Measurements from ENCODE around the gene MICAL3. TPM values are rescaled to one million over a fixed set of nuclear protein-coding genes. Genes with fewer than 3 reads are reported as not detected.

The MICAL3 gene
- total and polyA plus RNA-seq, 2 donors: 31.8 to 42.4 TPM

DNA sequence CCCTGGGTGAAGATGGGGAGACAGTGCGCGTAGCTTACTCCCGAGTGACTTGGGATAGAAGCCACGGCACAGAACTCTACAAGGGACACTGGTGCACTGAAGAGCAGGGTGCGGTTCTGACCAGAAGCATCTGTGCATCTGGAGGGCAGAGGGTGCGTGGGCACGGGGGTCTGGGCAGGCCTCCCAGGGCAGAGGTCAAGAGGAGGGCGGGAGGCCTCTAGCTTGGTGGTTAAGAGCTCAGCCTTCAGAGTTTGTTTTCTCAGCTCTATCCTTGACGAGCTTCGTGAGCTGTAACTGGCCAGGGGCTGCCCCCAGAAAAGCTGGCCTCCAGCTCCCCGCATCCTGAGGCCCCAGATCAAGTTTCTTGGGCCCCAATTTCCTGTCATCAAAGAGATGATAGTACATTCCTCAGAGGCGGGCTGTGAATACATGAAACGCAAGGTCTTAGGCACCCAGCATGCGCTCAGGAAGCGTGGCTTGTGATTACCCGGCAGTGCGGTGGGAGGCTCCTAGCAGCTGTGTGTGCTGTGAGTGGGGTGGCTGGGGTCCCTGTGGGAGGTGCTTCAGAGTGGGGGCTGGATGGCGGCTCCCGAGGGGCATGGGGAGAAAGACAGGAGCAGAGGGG is 244.1 kb downstream of the MICAL3 start:
- no peak overlapping the region for H3K27ac ChIP-seq (ENCODE audit: low read depth)
- no peak overlapping the region for H3K4me3 ChIP-seq (ENCODE audit: low read depth, low read length)
- H3K4me1 ChIP-seq (ENCODE audit: insufficient read depth): no peaks in the 10 kb centered on the region
- DNase-seq (ENCODE audit: extremely low spot score): no peak
- WGBS: 80% methylated on average over 19 of the region's 19 CpGs
- no peaks in the 10 kb centered on the region for H3K36me3 ChIP-seq (ENCODE audit: insufficient read depth)

DNA sequence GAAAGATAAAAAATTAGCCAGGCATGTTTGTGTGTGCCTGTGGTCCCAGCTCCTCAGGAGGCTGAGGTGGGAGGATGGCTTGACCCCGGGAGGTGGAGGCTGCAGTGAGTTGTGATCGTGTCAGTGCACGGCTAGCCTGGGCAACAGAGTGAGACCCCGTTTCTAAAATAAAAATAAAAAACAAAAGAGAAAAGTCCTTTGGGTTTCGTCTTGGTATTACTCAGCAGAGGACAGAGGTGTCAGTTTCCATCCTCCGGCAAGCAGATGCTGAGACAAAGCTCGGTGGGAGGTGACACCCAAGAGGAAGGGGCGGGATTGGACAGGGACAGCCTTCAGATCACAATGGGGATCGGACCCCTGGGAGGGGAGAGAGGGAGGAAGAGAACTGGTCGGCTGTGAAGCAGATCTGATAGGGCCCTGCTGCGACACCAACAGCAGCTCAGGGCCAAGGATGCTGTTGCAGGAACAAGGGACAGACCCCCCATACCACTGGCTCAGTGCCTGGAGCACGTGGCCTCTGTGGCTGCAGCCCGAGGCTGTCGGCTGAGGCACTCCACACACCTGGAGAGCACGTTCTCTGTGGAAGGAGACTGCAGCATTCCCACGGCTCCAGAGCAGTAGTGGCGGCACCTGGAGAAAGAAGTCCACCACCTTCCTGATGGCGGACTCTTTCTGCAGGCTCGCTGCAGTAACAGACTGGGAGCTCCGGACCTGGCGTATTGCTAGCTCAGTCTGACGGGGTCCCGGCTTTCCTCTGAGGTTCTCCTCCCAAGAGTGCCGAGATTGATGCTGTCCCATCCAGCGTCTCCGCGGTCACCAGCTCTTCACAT is 244.9 kb downstream of the MICAL3 start:
- H3K27ac ChIP-seq (ENCODE audit: low read depth): no peak overlapping the region
- no peaks in the 10 kb centered on the region for H3K36me3 ChIP-seq (ENCODE audit: insufficient read depth)
- WGBS: 83% methylated on average over 27 of the region's 27 CpGs
- H3K4me3 ChIP-seq (ENCODE audit: low read depth, low read length): no peak overlapping the region
- no peaks in the 10 kb centered on the region for H3K4me1 ChIP-seq (ENCODE audit: insufficient read depth)
- DNase-seq (ENCODE audit: extremely low spot score): no peak

DNA sequence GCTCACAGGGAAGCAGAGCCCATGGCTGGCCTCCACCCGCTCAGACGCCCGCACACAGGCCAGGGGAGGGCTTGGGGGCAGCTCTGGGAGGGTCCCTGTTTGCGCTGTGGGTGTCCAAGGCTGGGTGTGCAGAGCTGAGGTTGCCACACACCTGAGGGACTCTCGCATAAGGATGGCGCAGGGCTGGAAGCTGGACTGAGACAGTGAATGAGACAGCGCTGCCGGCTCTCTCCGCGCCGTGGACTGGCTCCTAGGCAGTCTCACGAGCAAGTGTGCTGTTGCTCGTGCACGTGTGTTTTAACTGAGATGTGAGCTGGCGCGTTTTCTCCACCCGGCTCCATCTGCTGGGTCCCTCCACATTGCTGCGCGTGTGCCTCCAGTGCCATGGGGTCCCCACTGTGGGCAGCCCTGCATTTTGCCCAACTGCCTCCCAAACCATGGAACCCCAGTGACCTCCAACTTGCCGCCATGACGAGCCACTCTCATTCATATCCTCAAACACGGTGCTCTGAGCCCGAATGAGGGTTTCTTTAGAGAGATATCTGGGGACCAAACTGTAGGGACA is 245.9 kb downstream of the MICAL3 start:
- no peak overlapping the region for H3K27ac ChIP-seq (ENCODE audit: low read depth)
- DNase-seq (ENCODE audit: extremely low spot score): no peak
- no peak overlapping the region for H3K4me3 ChIP-seq (ENCODE audit: low read depth, low read length)
- no peaks in the 10 kb centered on the region for H3K4me1 ChIP-seq (ENCODE audit: insufficient read depth)
- WGBS: 95% methylated on average over 23 of the region's 23 CpGs
- no peaks in the 10 kb centered on the region for H3K36me3 ChIP-seq (ENCODE audit: insufficient read depth)

DNA sequence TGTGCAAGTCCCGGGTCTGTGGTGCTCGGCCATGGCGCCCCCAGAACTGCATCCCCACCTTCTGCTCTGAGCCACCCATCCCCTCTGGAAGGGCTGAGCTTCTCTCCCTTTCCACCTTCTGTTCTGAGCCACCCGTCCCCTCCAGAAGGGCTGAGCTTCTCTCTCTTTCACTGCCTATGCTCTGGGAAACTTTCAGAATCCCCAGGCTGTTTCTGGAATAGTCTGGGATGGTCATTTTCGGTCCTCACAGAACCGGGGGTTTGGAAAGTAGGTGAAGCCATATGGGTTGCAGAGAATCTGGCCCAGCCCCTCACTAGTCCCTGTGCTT is 246.7 kb downstream of the MICAL3 start:
- WGBS: 77% methylated on average over 6 of the region's 6 CpGs
- Histone ChIP-seq H3K27ac (ENCODE audit: low read depth) (no peak overlapping the region), H3K4me3 (ENCODE audit: low read depth, low read length) (no peak overlapping the region), H3K36me3 (ENCODE audit: insufficient read depth) (no peaks in the 10 kb centered on the region), H3K4me1 (ENCODE audit: insufficient read depth) (no peaks in the 10 kb centered on the region)
- no peak for DNase-seq (ENCODE audit: extremely low spot score)

DNA sequence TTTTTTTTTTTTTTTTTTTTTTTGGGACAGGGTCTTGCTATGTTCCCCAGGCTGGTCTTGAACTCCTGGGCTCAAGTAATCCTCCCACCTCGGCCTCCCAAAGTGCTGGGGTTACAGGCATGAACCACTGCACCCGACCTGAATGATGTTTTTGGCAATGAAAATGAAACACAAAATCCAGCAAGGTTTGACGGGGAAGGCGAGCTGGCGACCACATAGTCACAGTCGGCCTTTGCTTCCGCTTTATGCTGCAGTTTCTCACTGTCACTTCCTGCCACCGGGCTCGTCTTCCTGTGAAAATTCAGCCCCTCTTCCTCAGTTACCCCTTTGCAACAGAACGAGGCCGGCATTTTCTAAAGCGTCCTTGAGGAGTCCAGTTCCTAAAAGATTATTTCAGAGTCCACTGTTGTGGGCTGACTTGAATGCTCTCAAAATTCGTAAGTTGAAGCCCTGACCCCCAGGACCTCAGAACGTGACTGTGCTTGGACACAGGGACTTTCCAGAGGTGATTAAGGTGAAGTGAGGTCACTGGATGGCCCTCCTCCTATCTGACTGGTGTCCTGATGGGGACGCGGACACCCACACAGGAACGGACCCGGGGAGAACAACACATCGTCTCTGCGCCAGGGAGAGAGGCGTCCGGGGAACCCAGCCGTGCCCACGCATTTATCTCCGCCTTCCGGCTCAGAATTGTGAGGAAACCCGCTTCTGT is 247.2 kb downstream of the MICAL3 start:
- 77% methylated on average over 27 of the region's 27 CpGs for WGBS
- Histone ChIP-seq H3K4me1 (ENCODE audit: insufficient read depth) (no peaks in the 10 kb centered on the region), H3K27ac (ENCODE audit: low read depth) (peak overlapping the region; percentile 24), H3K36me3 (ENCODE audit: insufficient read depth) (no peaks in the 10 kb centered on the region), H3K4me3 (ENCODE audit: low read depth, low read length) (no peak overlapping the region)
- DNase-seq (ENCODE audit: extremely low spot score): no peak

DNA sequence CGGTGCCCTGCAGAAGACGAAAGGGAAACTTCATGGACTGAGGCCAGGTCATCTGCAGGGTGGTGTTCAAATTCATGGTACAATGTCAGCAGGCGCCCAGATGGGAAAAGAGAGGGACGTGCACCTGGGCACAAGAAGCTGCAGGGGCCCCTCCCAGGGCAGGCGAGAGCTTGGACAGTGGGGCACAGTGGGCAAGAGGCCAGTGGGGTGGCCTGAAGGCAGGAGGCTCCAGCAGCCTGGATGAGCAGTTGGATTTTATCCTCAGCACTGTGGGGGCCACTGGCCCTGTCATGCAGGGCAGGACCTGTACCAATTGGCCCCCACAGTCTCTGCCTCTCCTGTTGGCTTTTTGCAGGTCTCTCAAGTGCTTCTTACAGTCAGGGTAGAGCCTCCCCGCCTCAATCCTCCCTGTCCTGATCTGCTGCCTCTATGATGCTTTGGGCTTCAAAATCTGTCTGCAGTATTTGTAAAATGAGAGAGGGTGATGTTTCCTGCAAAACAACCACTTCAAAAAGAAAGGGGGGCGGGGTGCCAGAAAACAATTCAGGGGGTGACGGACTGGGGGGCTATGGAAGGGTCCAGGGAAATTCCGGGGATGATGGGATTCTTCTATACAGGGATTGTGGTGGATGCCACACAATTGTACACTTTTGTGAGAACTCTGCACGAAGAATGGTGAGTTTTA is 248.4 kb downstream of the MICAL3 start:
- 88% methylated on average over 10 of the region's 10 CpGs for WGBS
- Histone ChIP-seq H3K27ac (ENCODE audit: low read depth) (no peak overlapping the region), H3K36me3 (ENCODE audit: insufficient read depth) (no peaks in the 10 kb centered on the region), H3K4me1 (ENCODE audit: insufficient read depth) (no peaks in the 10 kb centered on the region), H3K4me3 (ENCODE audit: low read depth, low read length) (no peak overlapping the region)
- DNase-seq (ENCODE audit: extremely low spot score): no peak

DNA sequence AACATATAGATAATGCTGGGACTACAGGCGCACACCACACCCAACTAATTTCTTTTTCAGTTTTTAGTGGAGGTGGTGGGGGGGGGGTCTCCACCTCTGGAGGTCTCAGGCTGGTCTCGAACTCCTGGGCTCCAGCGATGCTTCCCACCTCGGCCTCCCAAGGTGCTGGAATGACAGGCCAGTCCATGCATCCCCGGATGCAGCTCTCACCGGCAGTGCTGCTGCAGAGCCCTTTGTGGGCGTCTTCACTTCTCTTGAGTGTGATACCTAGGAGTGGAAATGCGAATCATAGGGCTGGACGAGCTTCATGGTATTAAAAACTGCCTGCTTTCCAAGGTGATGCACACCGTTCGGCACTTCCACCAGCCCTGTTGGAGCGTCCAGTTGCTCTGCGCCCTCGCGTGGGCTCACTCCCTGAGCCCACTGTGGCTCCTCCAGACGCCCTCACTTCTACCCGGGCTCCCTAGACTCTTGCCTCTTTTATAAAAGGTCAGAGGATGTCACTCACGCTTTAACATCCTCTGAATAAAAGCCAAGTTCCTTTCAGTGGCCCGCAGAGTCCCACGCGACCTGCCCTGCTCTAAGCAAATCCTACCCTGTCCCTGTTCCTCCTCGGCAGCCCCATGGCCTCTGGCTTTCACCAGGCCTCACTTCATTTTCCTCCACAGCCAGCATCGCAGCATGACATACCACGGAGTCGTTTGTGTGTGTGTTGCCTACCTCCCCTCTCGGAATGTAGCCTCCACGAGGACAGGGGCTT is 249.3 kb downstream of the MICAL3 start:
- Histone ChIP-seq H3K36me3 (ENCODE audit: insufficient read depth) (no peaks in the 10 kb centered on the region), H3K4me1 (ENCODE audit: insufficient read depth) (no peaks in the 10 kb centered on the region), H3K4me3 (ENCODE audit: low read depth, low read length) (no peak overlapping the region), H3K27ac (ENCODE audit: low read depth) (no peak overlapping the region)
- no peak for DNase-seq (ENCODE audit: extremely low spot score)
- 79% methylated on average over 27 of the region's 27 CpGs for WGBS

DNA sequence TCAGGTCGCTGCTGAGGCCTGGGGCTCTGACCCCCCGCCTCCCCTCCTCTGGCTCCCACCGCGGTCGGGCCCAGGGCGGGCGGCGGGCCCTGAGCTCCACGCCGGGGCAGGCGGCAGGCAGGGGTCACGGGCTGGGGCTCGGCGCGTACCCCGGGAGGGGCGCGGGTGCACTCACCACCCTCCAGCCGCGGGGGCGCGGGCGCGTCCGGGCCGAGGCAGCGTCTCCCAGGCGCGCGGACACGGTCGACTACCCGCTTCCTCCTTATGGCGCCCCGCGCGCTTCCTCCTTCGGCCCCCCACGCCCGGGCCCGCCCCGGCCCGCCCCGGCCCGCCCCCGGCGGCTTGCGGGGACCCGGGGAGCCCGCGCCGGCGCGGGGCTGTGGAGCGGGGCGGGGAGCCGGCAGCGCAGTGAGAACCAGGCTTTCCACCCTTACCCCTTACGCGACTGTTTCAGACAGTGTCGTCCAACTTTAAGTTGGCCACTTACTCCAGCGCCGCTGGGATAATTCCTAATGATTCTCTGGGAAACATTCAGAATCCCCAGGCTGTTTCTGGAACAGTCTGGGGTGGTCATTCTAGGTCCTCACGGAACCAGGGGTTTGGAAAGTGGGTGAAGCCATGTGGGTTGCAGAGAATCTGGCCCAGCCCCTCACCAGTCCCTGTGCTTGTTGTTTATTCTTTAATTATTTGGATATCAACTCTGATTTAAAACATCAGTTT is 250.0 kb downstream of the MICAL3 start, which contains the start of gene BID:
BID (minus strand) TSS at position 264 of the 720 bp plus-strand sequence. CDS start 24,353 bp downstream, outside the sequence.
- H3K4me3 ChIP-seq (ENCODE audit: low read depth, low read length): peak within 1 kb of the TSS; percentile 89
- no peak for DNase-seq (ENCODE audit: extremely low spot score)
- WGBS: under 1% methylated on average over 64 of the region's 64 CpGs

DNA sequence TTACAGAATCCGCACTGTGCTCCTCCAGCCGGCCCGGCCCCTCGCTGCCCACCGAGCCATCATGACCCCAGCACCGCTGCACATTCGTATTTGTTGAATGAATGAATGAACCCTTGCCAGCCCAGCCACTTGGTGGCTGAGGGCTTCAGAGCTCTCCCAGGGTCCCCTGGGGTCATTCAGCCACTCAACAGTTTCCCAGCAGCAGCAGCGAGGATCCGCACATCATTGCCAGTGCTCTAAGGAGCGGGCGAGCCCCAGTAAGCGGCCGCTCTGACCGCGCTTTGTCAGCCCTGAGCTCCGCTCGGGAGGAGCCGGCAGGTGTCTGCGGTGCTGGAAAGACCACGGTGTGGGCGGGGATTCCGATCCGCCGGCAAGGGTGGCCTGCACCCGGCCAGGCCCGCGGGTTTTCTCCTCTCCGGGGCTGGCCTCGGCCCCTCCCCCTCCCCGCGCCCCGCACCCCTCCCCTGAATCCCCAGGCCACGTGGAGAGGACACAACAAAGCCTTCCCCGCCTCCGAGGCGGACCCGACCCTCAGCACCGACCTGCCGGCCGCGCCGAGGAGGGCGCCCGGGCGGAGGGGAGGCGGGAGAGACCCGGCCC is 250.7 kb downstream of the MICAL3 start:
- WGBS: 3% methylated on average over 46 of the region's 47 CpGs
- H3K27ac ChIP-seq (ENCODE audit: low read depth): no peak overlapping the region
- H3K36me3 ChIP-seq (ENCODE audit: insufficient read depth): no peaks in the 10 kb centered on the region
- H3K4me1 ChIP-seq (ENCODE audit: insufficient read depth): no peaks in the 10 kb centered on the region
- no peak for DNase-seq (ENCODE audit: extremely low spot score)
- H3K4me3 ChIP-seq (ENCODE audit: low read depth, low read length): peak overlapping the region; percentile 89

More for the DNA sequence above, 250.0 kb downstream of the MICAL3 start, which contains the start of gene BID:
- Histone ChIP-seq H3K27ac (ENCODE audit: low read depth) (no peak within 1 kb of the TSS), H3K4me1 (ENCODE audit: insufficient read depth) (no peaks in the 10 kb centered on the region), H3K36me3 (ENCODE audit: insufficient read depth) (no peaks in the 10 kb centered on the region)

DNA sequence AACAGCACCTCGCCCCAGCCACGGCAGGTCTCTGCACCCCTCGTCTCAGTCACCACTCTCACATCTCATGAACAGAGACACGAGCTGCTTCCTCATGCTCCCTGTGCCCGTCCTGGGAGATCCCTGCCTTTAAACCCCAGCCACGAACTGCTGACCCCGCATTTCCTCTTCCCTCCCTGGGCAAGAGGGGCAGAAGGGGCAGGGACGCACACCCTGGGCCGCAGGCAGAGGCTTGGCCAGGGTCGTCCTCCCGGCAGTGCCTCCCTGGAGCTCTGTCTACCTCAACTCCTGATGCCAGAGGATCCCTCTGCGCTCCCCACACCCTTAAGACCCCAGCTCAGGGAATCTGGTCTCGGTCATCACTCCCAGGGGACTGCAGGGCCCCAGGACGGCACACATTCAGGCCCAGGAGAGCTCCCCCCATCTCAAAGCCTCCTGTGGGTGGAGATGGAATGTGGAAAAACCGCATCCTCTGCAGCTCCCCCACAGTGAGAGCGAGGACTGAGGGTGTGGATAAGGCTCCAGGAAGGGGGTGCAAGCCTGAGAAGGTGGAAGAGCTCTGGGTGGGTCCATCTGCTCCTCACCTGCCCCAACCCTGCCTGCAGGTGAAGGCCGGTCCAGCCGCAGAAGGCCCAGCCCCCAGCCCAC is 251.3 kb downstream of the MICAL3 start:
- H3K36me3 ChIP-seq (ENCODE audit: insufficient read depth): no peaks in the 10 kb centered on the region
- H3K27ac ChIP-seq (ENCODE audit: low read depth): no peak overlapping the region
- no peaks in the 10 kb centered on the region for H3K4me1 ChIP-seq (ENCODE audit: insufficient read depth)
- peak overlapping the region; percentile 89 for H3K4me3 ChIP-seq (ENCODE audit: low read depth, low read length)
- 61% methylated on average over 18 of the region's 18 CpGs for WGBS
- DNase-seq (ENCODE audit: extremely low spot score): no peak

DNA sequence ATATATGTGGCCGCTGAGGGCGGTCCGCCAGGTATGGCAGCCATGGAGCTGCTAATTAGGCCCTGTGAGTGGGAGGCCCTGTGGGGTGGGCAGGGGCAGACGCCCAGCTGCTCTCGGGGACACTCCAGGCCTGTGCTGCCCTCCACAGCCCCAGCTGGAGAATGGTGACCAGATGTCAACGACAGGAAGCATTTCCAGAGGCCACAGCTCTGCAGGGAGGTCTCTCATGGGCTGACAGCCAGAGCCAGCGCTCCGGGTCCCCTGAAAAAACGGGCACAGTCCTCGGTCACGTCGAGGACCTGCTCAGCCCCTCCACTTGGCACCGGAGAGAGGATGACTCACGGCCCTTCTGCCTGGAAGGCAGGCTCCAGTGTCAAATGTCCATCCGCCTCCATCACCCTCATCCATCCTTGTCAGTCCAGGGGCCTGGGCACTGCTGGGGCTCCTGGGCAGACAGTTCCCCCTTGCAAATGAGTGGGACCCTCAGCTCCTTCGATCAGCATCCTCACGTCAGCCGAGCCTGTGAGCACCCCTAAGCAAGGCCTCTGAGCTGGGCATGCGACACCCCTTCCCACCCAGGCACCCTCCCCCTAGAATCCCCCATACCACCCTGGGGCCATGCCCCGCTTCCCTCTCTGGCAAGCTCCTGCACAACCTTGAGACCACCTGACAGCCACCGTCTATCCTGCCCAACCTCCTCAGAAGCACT is 252.0 kb downstream of the MICAL3 start:
- H3K4me1 ChIP-seq (ENCODE audit: insufficient read depth): no peaks in the 10 kb centered on the region
- no peak for DNase-seq (ENCODE audit: extremely low spot score)
- 80% methylated on average over 21 of the region's 21 CpGs for WGBS
- no peaks in the 10 kb centered on the region for H3K36me3 ChIP-seq (ENCODE audit: insufficient read depth)
- no peak overlapping the region for H3K27ac ChIP-seq (ENCODE audit: low read depth)
- H3K4me3 ChIP-seq (ENCODE audit: low read depth, low read length): no peak overlapping the region

Data from urinary bladder (tissue), 4 donors.